H9 (cell line): ENCODE data around the gene RNF40. TPM values are rescaled to one million over a fixed set of nuclear protein-coding genes. Genes with fewer than 3 reads are reported as not detected.

Experiments
- DNase-seq: peaks from one replicate; pipeline ENCODE4 v3.0.0-alpha.2; 2017
- H2AFZ ChIP-seq: one replicate; pipeline ENCODE4 v1.6.1; 2013; ENCODE audit warnings: mild to moderate bottlenecking, low read length, control low read depth, moderate library complexity
- H2AK5ac ChIP-seq: 2 replicates; pipeline ENCODE4 v1.6.1; 2013; ENCODE audit warnings: low read length, control low read depth, mixed read lengths; ENCODE audit not compliant: insufficient read length
- H2BK120ac ChIP-seq: one replicate; pipeline ENCODE4 v1.6.1; 2013; ENCODE audit warnings: low read depth, mild to moderate bottlenecking, low read length, control low read depth, inconsistent platforms; ENCODE audit not compliant: poor library complexity, severe bottlenecking
- H2BK12ac ChIP-seq: 2 replicates; pipeline ENCODE4 v1.6.1; 2013; ENCODE audit warnings: low read length, control low read depth, mixed read lengths, low read depth; ENCODE audit not compliant: insufficient read length
- H2BK15ac ChIP-seq: 2 replicates; pipeline ENCODE4 v1.6.1; 2013; ENCODE audit warnings: low read depth, low read length, control low read depth
- H2BK20ac ChIP-seq: one replicate; pipeline ENCODE4 v1.6.1; 2013; ENCODE audit warnings: low read depth, mild to moderate bottlenecking, low read length, control low read depth, inconsistent platforms; ENCODE audit not compliant: poor library complexity, severe bottlenecking
- H2BK5ac ChIP-seq: 2 replicates; pipeline ENCODE4 v1.6.1; 2013; ENCODE audit warnings: low read length, control low read depth, mixed read lengths; ENCODE audit not compliant: insufficient read length
- H3K14ac ChIP-seq: 2 replicates; pipeline ENCODE4 v1.6.1; 2013; ENCODE audit warnings: low read length, control low read depth; ENCODE audit not compliant: insufficient read depth
- H3K18ac ChIP-seq: 2 replicates; pipeline ENCODE4 v1.6.1; 2013; ENCODE audit warnings: low read depth, mild to moderate bottlenecking, mixed read lengths, low read length, control low read depth; ENCODE audit not compliant: insufficient read length
- H3K23ac ChIP-seq: 2 replicates; pipeline ENCODE4 v1.6.1; 2013; ENCODE audit warnings: low read length, control low read depth, mixed read lengths, low read depth; ENCODE audit not compliant: insufficient read length
- H3K23me2 ChIP-seq: 2 replicates; pipeline ENCODE4 v1.6.1; 2013; ENCODE audit warnings: low read depth, mild to moderate bottlenecking, mixed read lengths, low read length, control low read depth; ENCODE audit not compliant: insufficient read length, poor library complexity, severe bottlenecking
- H3K27ac ChIP-seq: 2 replicates; pipeline ENCODE4 v1.5.1; 2013; ENCODE audit warnings: low read length, control low read depth, mixed read lengths, low read depth; ENCODE audit not compliant: insufficient read length
- H3K27me3 ChIP-seq: 2 replicates; pipeline ENCODE4 v1.6.1; 2013; ENCODE audit warnings: low read length, control low read depth, inconsistent platforms; ENCODE audit not compliant: insufficient read depth
- H3K4ac ChIP-seq: 2 replicates; pipeline ENCODE4 v1.6.1; 2013; ENCODE audit warnings: low read depth, mild to moderate bottlenecking, control low read depth, inconsistent platforms, low read length, moderate library complexity
- H3K4me1 ChIP-seq: 2 replicates; pipeline ENCODE4 v1.6.1; 2013; ENCODE audit warnings: low read length, control low read depth, inconsistent platforms; ENCODE audit not compliant: insufficient read depth
- H3K4me2 ChIP-seq: 2 replicates; pipeline ENCODE4 v1.6.1; 2013; ENCODE audit warnings: low read length, control low read depth, mixed read lengths; ENCODE audit not compliant: insufficient read length, insufficient read depth
- H3K56ac ChIP-seq: 2 replicates; pipeline ENCODE4 v1.6.1; 2013; ENCODE audit warnings: low read depth, mild to moderate bottlenecking, mixed read lengths, low read length, control low read depth; ENCODE audit not compliant: insufficient read length
- H3K79me1 ChIP-seq: 2 replicates; pipeline ENCODE4 v1.6.1; 2013; ENCODE audit warnings: low read depth, mild to moderate bottlenecking, moderate library complexity, low read length, control low read depth, inconsistent platforms; ENCODE audit not compliant: insufficient read depth, poor library complexity, severe bottlenecking
- H3K79me2 ChIP-seq: 2 replicates; pipeline ENCODE4 v1.6.1; 2013; ENCODE audit warnings: low read length, control low read depth, inconsistent platforms; ENCODE audit not compliant: insufficient read depth
- H3K9ac ChIP-seq: 2 replicates; pipeline ENCODE4 v1.6.1; 2013; ENCODE audit warnings: low read length, control low read depth, mixed read lengths; ENCODE audit not compliant: insufficient read length; ENCODE audit errors: extremely low read depth
- H3K9me3 ChIP-seq: one replicate; pipeline ENCODE4 v1.6.1; 2013; ENCODE audit warnings: low read depth, low read length, inconsistent platforms; ENCODE audit not compliant: control insufficient read depth
- H3T11ph ChIP-seq: one replicate; pipeline ENCODE4 v1.6.1; 2013; ENCODE audit warnings: mild to moderate bottlenecking, low read length, control low read depth, inconsistent platforms
- H4K20me1 ChIP-seq: one replicate; pipeline ENCODE4 v1.6.1; 2013; ENCODE audit not compliant: control insufficient read depth, insufficient read length, insufficient read depth
- H4K5ac ChIP-seq: 2 replicates; pipeline ENCODE4 v1.6.1; 2013; ENCODE audit warnings: low read depth, mild to moderate bottlenecking, mixed read lengths, low read length, control low read depth; ENCODE audit not compliant: insufficient read length
- H4K8ac ChIP-seq: replicated peaks from 2 replicates; pipeline ENCODE4 v1.6.1; 2013; ENCODE audit warnings: low read length, control low read depth, mixed read lengths, low read depth; ENCODE audit not compliant: insufficient read length
- H4K91ac ChIP-seq: 2 replicates; pipeline ENCODE4 v1.6.1; 2013; ENCODE audit warnings: low read depth, mild to moderate bottlenecking, moderate library complexity, mixed read lengths, low read length, control low read depth; ENCODE audit not compliant: insufficient read length
- H3K27ac Mint-ChIP-seq, 3 experiments: 2 replicates in 2 of 3; 3 replicates in 1 of 3; pipeline ENCODE4 v1.8.0; 2020 to 2021; ENCODE audit warnings: mixed read lengths in 3 of 3, mild to moderate bottlenecking in 1 of 3, moderate library complexity in 1 of 3
- H3K27me3 Mint-ChIP-seq: 2 replicates; pipeline ENCODE4 v1.8.0; 2021; ENCODE audit warnings: low read depth, mild to moderate bottlenecking, moderate library complexity, mixed read lengths
- H3K36me3 Mint-ChIP-seq, 3 experiments: 2 replicates in 2 of 3; 3 replicates in 1 of 3; pipeline ENCODE4 v1.8.0; 2020 to 2021; ENCODE audit warnings: low read depth in 3 of 3, mixed read lengths in 3 of 3; ENCODE audit not compliant: insufficient read depth in 1 of 3
- H3K4me1 Mint-ChIP-seq, 2 experiments: 2 replicates each; pipeline ENCODE4 v1.8.0; 2020; ENCODE audit warnings: mixed read lengths in 2 of 2
- H3K4me3 Mint-ChIP-seq, 2 experiments: 2 replicates in 1 of 2; 3 replicates in 1 of 2; pipeline ENCODE4 v1.8.0; 2020 to 2021; ENCODE audit warnings: mild to moderate bottlenecking in 2 of 2, mixed read lengths in 2 of 2, moderate library complexity in 1 of 2
- H3K9me3 Mint-ChIP-seq, 2 experiments: 2 replicates in 1 of 2; 3 replicates in 1 of 2; pipeline ENCODE4 v1.8.0; 2020; ENCODE audit warnings: mild to moderate bottlenecking in 2 of 2, mixed read lengths in 2 of 2, moderate library complexity in 1 of 2
- CTCF ChIP-seq: fragments of 200-600 bp; sonication (generic); conservative IDR thresholded peaks from 3 replicates; pipeline ENCODE4 v1.8.0; 2021; ENCODE audit warnings: antibody characterized with exemption, mild to moderate bottlenecking
- WGBS: extraction: QIAGEN DNeasy Blood & Tissue Kit; methylation state at CpG from one replicate; pipeline ENCODE4 v1.1.7; 2013; ENCODE audit warnings: missing lambda C conversion rate, low lambda C conversion rate, mixed read lengths; ENCODE audit not compliant: insufficient read length; ENCODE audit errors: extremely low coverage; 5-methylcytosine and 5-hydroxymethylcytosine counted together
- total RNA-seq: library from RNA; stranded (reverse); gene quantifications from 2 replicates; pipeline ENCODE4 v1.2.1, GENCODE V29; 2021

The RNF40 gene
- total RNA-seq, 1 experiment from 2014 or later: 103 TPM

- Mint-ChIP-seq H3K4me3 (no peak overlapping the region), H3K4me1 (no peaks in the 10 kb centered on the region), H3K9me3 (no peaks in the 10 kb centered on the region), H3K27ac (no peak overlapping the region), H3K27me3 (no peaks in the 10 kb centered on the region), H3K36me3 (peaks cover 61 to 87% (median 68%) of the 10 kb centered on the region in 3 experiments)
- Histone ChIP-seq H2BK5ac (no peak overlapping the region), H3K27me3 (no peaks in the 10 kb centered on the region), H3K23me2 (no peaks in the 10 kb centered on the region), H3K9ac (no peak overlapping the region), H3K27ac (no peak overlapping the region), H2AFZ (no peak overlapping the region), H3K18ac (no peak overlapping the region), H3K4me2 (no peak overlapping the region), H4K8ac (no peak overlapping the region), H2BK12ac (no peak overlapping the region), H4K91ac (no peak overlapping the region), H3K9me3 (no peaks in the 10 kb centered on the region), H4K20me1 (no peaks in the 10 kb centered on the region), H2AK5ac (no peak overlapping the region), H2BK20ac (no peak overlapping the region), H3K4me1 (no peaks in the 10 kb centered on the region), H3T11ph (no peak overlapping the region), H2BK120ac (no peak overlapping the region), H3K4ac (no peak overlapping the region), H3K56ac (no peak overlapping the region), H4K5ac (no peak overlapping the region), H2BK15ac (no peak overlapping the region), H3K14ac (no peak overlapping the region), H3K79me2 (no peaks in the 10 kb centered on the region), H3K23ac (no peak overlapping the region), H3K79me1 (no peaks in the 10 kb centered on the region)
- TF ChIP-seq CTCF: no peak
- no peak for DNase-seq
- no CpG with 5 or more reads among the region's 17 CpGs for WGBS
Measured at GRCh38 chr16:30715750-30716445, 46.2 kb upstream of the RNF40 start.
